PC-3 (cell line): ENCODE results near the gene ACKR1. TPM values are rescaled to one million over a fixed set of nuclear protein-coding genes. Genes with fewer than 3 reads are reported as not detected.

ENCODE experiments used
- ATAC-seq: fragments of 200-7000 bp; cut with Tn5 transposase; 2 replicates; pipeline ENCODE4 v1.9.1; 2020; ENCODE audit warnings: mild to moderate bottlenecking, moderate library complexity
- BruUV-seq: library from RNA; stranded (reverse); fragments of 400-500 nt; replicated peaks from 2 replicates; lab custom pipeline; 2021; lab: Mats Ljungman, UMichigan
- CTCF ChIA-PET: fragments of 300-600 bp; sonication (Branson Sonifier 250); formaldehyde crosslinking; loops from one replicate; lab custom pipeline; 2022; ENCODE audit warnings: antibody characterized with exemption; lab: Charles Lee
- POLR2A ChIA-PET: fragments of 300-600 bp; sonication (Branson Sonifier 250); formaldehyde crosslinking; loops from one replicate; lab custom pipeline; 2022; ENCODE audit warnings: antibody characterized with exemption; ENCODE audit not compliant: unreplicated experiment; lab: Charles Lee
- DNase-seq: peaks from one replicate; pipeline ENCODE4 v3.0.0-alpha.2; 2015
- H2AFZ ChIP-seq: fragments of 300-600 bp; sonication (generic); 2 replicates; pipeline ENCODE4 v1.6.0; 2016; ENCODE audit warnings: antibody characterized with exemption, low read length
- H3F3A ChIP-seq: fragments of 300-600 bp; sonication (generic); one replicate; pipeline ENCODE4 v1.6.0; 2017; ENCODE audit warnings: antibody characterized with exemption, low read length, control low read depth, mild to moderate bottlenecking; ENCODE audit not compliant: unreplicated experiment
- H3K27ac ChIP-seq: fragments of 300-600 bp; sonication (generic); 2 replicates; pipeline ENCODE4 v1.5.1; 2016; ENCODE audit warnings: mild to moderate bottlenecking, low read length
- H3K27me3 ChIP-seq: fragments of 300-600 bp; sonication (generic); 2 replicates; pipeline ENCODE4 v1.6.1; 2016; ENCODE audit warnings: low read length, mixed read lengths
- H3K36me3 ChIP-seq: fragments of 300-600 bp; sonication (generic); 2 replicates; pipeline ENCODE4 v1.6.1; 2016; ENCODE audit warnings: low read depth, mixed run types, low read length, mixed read lengths
- H3K4me1 ChIP-seq: fragments of 300-600 bp; sonication (generic); 2 replicates; pipeline ENCODE4 v1.5.1; 2016; ENCODE audit warnings: low read length; ENCODE audit not compliant: insufficient read depth
- H3K4me2 ChIP-seq: fragments of 300-600 bp; sonication (generic); 2 replicates; pipeline ENCODE4 v1.6.0; 2016; ENCODE audit warnings: low read length
- H3K4me3 ChIP-seq: fragments of 300-600 bp; sonication (generic); 2 replicates; pipeline ENCODE4 v1.5.1; 2016; ENCODE audit warnings: mild to moderate bottlenecking, low read length, mixed read lengths
- H3K79me2 ChIP-seq: fragments of 300-600 bp; sonication (generic); 2 replicates; pipeline ENCODE4 v1.6.1; 2017; ENCODE audit warnings: low read length, mixed read lengths
- H3K9ac ChIP-seq: fragments of 300-600 bp; sonication (generic); 2 replicates; pipeline ENCODE4 v1.6.0; 2016; ENCODE audit warnings: mild to moderate bottlenecking, low read length
- H3K9me2 ChIP-seq: fragments of 300-600 bp; sonication (generic); replicated peaks from 2 replicates; pipeline ENCODE4 v1.6.1; 2016; ENCODE audit warnings: mixed run types, low read length, mixed read lengths
- H3K9me3 ChIP-seq: fragments of 300-600 bp; sonication (generic); 2 replicates; pipeline ENCODE4 v1.6.1; 2016; ENCODE audit warnings: low read length, mixed read lengths
- H4K20me1 ChIP-seq: fragments of 300-600 bp; sonication (generic); 2 replicates; pipeline ENCODE4 v1.6.1; 2016; ENCODE audit warnings: low read length, mixed read lengths
- CTCF ChIP-seq: fragments of 300-600 bp; sonication (generic); conservative IDR thresholded peaks from 2 replicates; pipeline ENCODE4 v1.5.1; 2017; ENCODE audit warnings: antibody characterized with exemption, low read depth, mild to moderate bottlenecking, low read length
- EZH2 ChIP-seq: fragments of 300-600 bp; sonication (generic); IDR thresholded peaks from one replicate; pipeline ENCODE4 v1.6.1; 2017; ENCODE audit warnings: antibody characterized with exemption, mild to moderate bottlenecking, low read length; ENCODE audit not compliant: unreplicated experiment
- EZH2phosphoT487 ChIP-seq: fragments of 300-600 bp; sonication (generic); IDR thresholded peaks from 2 replicates; pipeline ENCODE4 v1.6.1; 2018; ENCODE audit warnings: mild to moderate bottlenecking, antibody characterized with exemption, low read length, borderline replicate concordance
- intact Hi-C: fragments of 100-400 bp; cut with micrococcal nuclease; formaldehyde crosslinking; loops from 2 replicates; pipeline ENCODE4 v1.9.0; 2023
- total RNA-seq: library from RNA; depleted of rRNA; stranded (reverse); fragments of >200 nt; gene quantifications from 2 replicates; pipeline ENCODE4 v1.2.3, GENCODE V29; 2014

ACKR1 gene
- total RNA-seq, 1 experiment from 2014 or later = not detected

GRCh38 chr1:159171254-159171687, 33.4 kb upstream of the ACKR1 start, which contains the start of gene CADM3:
TSS of gene CADM3 (plus strand) at chr1:159171615. CDS start at chr1:159171766, 151 bp downstream.
- Histone ChIP-seq H3K79me2 (no peaks in the 10 kb centered on the region), H3K27ac (no peak within 1 kb of the TSS), H3K9me3 (no peaks in the 10 kb centered on the region), H3K4me2 (no peak within 1 kb of the TSS), H3K9me2 (no peaks in the 10 kb centered on the region), H3K27me3 (peaks cover 78% of the 10 kb centered on the region), H3K36me3 (no peaks in the 10 kb centered on the region), H4K20me1 (no peaks in the 10 kb centered on the region), H3F3A (no peaks in the 10 kb centered on the region), H2AFZ (no peak within 1 kb of the TSS), H3K9ac (no peak within 1 kb of the TSS), H3K4me3 (no peak within 1 kb of the TSS), H3K4me1 (no peaks in the 10 kb centered on the region)
- ChIA-PET CTCF (no interaction called here), POLR2A (no interaction called here)
- intact Hi-C loops = no loop called here
- ATAC-seq = no peak
- no peak for TF ChIP-seq CTCF
- no peak for TF ChIP-seq EZH2phosphoT487
- no peak for TF ChIP-seq EZH2
- BruUV-seq = no TSS peak
- DNase-seq = no peak

GRCh38 chr1:159171688-159172501, 32.8 kb upstream of the ACKR1 start:
- Histone ChIP-seq H3K4me2 (no peak overlapping the region), H3K9me2 (no peaks in the 10 kb centered on the region), H3K4me3 (no peak overlapping the region), H3K9me3 (no peaks in the 10 kb centered on the region), H3K36me3 (no peaks in the 10 kb centered on the region), H3K79me2 (no peaks in the 10 kb centered on the region), H3K9ac (no peak overlapping the region), H3K27me3 (peaks cover 72% of the 10 kb centered on the region), H2AFZ (no peak overlapping the region), H3K27ac (no peak overlapping the region), H3F3A (no peaks in the 10 kb centered on the region), H3K4me1 (no peaks in the 10 kb centered on the region), H4K20me1 (no peaks in the 10 kb centered on the region)
- CTCF ChIA-PET = no interaction called here
- intact Hi-C loops = no loop called here
- no TSS peak for BruUV-seq
- no peak for TF ChIP-seq CTCF
- no peak for TF ChIP-seq EZH2phosphoT487
- TF ChIP-seq EZH2 = no peak
- POLR2A ChIA-PET = no interaction called here
- ATAC-seq = no peak
- DNase-seq = no peak

- H3K4me1 ChIP-seq = no peaks in the 10 kb centered on the region
- H3K4me3 ChIP-seq = no peak overlapping the region
- intact Hi-C loops = no loop called here
- no peaks in the 10 kb centered on the region for H3K79me2 ChIP-seq
- ChIA-PET CTCF (no interaction called here), POLR2A (no interaction called here)
- no peak overlapping the region for H3K27ac ChIP-seq
- peaks cover 65% of the 10 kb centered on the region for H3K27me3 ChIP-seq
- no peaks in the 10 kb centered on the region for H3K36me3 ChIP-seq
- no peaks in the 10 kb centered on the region for H3K9me3 ChIP-seq
- no peak overlapping the region for H2AFZ ChIP-seq
- H3K9ac ChIP-seq = no peak overlapping the region
- H3K9me2 ChIP-seq = no peaks in the 10 kb centered on the region
- H3F3A ChIP-seq = no peaks in the 10 kb centered on the region
- H4K20me1 ChIP-seq = no peaks in the 10 kb centered on the region
- no TSS peak for BruUV-seq
- no peak for ATAC-seq
- DNase-seq = no peak
- TF ChIP-seq EZH2phosphoT487 (no peak), CTCF (no peak), EZH2 (no peak)
- no peak overlapping the region for H3K4me2 ChIP-seq
Observed at GRCh38 chr1:159172614-159173291, 31.9 kb upstream of the ACKR1 start.
